Measurements from ENCODE around the gene CTNNA3.

The CTNNA3 gene

DNA sequence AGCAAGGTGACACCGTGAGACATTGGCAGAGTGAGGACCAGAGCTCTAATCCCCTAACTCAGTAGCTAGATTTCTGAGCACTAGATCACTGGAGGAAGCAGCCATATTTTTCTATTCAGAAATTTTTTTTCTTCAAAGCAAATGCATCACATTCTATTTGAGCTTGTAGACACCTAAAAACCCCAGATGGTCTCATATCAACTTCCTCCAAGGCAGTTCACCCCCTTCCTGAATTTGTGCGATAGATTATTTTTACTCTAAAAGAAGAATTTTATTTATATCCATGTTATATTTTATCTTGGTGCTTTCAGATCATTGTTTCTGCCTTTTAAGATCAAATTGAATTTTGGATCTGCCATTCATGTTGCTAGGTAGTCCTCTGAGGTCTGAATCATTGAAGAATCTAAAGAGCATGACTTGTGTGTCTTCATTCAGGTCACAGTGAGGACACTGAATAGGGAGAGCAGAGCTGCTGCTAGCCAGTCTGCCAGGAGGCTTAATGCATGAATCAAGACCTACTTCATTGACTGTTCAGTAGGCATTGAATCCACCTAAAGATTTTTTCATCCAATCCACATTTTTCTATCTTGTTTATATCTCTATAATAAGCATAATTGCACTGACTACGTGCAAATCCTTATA lies 863.1 kb downstream of the CTNNA3 start:
- no peak for DNase-seq (ENCODE audit: low read depth in 2 of 2, low spot score in 1 of 2)

- DNase-seq (ENCODE audit: low read depth in 2 of 2, low spot score in 1 of 2), result no peak
These were observed 867.0 kb downstream of the CTNNA3 start for GRCh38 chr10:66828957-66829356.

DNA sequence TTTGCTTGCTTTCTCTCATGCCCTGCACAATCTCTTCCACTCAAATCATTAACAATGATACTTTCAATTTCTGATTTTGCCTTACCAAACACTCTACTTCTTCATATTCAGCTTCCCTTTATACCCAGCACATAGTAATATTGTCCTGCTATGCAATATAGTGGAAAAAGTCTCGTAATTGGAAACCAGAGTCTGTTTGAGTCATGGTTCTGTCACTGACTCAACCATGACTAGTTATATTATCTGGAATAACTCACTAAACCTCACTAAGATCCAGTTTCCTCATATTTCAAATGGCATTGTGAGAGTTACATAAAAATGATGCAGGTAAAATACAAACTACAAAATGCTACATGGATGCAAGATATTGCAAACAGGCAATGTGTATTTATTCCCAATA lies 868.6 kb downstream of the CTNNA3 start:
- DNase-seq (ENCODE audit: low read depth in 2 of 2, low spot score in 1 of 2), result no peak

DNA sequence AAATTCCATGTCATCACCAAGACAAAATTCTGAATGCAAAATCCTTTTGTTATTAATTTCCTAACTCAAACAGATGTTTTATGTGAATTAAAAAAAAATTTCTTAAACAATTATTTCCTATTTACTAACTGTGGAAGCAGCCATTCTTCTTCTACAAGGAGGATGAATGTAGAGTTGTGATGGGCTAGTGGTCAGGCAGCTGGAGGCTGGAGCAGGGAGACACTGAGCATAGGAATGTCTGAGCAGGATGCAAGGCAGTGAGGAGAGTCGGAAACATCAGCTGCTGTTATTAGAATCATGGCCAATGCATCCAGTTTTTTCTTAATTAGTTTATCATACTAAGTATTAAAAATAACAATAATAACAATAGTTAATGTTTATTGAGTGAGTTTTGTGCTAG lies 872.7 kb downstream of the CTNNA3 start:
- no peak for DNase-seq (ENCODE audit: low read depth in 2 of 2, low spot score in 1 of 2)

DNA sequence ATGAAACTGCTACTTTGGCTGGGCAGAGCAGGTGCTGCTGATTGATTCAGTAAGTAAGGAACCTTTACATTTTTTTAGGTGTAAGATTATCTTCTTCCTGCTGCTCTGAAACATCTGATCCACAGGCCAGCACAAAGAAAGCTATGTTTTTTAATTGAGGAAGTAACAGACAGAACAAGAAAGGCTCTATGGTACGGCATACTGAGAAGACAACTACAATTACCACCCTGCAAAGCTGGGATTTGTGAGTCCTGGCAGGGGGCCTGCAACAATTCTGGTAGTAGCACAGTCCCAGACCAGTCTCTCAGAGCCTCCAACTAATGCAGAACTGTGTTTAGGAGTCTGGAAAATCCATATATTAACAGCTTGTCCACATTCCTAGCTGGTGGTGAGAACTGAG lies 873.2 kb downstream of the CTNNA3 start:
- DNase-seq (ENCODE audit: low read depth in 2 of 2, low spot score in 1 of 2), result no peak

DNA sequence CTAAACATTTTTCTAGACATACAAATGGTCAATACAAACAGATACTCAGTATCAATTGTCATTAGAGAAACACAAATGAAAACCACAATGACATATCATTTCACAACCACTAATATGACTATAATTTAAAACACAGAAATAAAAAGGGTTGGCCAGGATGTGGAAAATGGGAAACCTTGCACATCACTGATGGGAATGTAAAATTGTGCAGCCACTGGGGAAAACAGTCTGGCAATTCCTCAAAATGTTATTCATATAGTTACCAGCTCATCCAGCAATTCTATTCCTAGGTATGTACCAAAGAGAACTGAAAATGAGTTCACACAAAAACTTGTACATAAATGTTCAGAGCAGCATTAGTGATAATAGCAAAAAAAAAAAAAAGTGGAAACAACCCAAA lies 876.3 kb downstream of the CTNNA3 start:
- DNase-seq (ENCODE audit: low read depth in 2 of 2, low spot score in 1 of 2), result no peak

DNA sequence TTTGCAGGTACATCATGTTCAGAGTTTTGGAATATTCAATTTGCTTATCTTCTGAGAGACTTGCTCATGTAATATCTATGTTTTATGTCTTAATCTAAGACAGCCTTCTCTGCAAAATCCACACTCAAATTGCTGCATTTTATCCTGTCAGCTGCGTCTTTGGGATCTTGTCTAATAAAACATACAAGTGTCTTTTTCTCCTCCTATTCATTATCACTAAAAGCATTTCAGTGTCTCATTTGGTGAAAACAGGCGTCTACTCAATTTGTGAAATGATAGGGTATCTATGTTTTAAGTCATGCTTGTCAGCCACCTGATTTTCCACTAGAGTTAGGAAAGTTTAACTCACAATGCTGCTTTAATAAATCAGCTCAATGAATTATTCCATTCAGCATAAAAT lies 882.9 kb downstream of the CTNNA3 start:
- no peak for DNase-seq (ENCODE audit: low read depth in 2 of 2, low spot score in 1 of 2)

- no peak for DNase-seq (ENCODE audit: low read depth in 2 of 2, low spot score in 1 of 2)
These were observed 884.8 kb downstream of the CTNNA3 start for GRCh38 chr10:66811211-66811610.

DNA sequence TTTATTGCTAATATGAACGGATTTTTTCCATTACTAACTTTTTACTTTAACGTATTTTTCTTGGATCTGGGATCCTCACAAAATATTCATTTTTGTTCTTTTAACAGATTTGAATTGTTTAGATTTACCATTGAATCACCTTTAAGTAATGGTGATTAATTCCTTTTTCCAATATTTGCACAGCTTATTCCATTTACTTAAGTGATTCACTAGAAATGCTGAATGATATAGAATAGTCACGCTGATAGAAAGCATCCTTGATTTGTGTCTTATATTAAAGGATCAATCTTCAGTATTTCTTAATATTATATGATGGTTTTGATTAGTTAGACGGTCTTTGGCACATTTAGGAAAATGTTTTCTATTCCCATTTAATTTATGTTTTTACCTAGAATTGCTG lies 886.6 kb downstream of the CTNNA3 start:
- no peak for DNase-seq (ENCODE audit: low read depth in 2 of 2, low spot score in 1 of 2)

- DNase-seq (ENCODE audit: low read depth in 2 of 2, low spot score in 1 of 2), result no peak
These were observed 890.4 kb downstream of the CTNNA3 start for GRCh38 chr10:66805612-66806011.

- no peak for DNase-seq (ENCODE audit: low read depth in 2 of 2, low spot score in 1 of 2)
These were observed 891.0 kb downstream of the CTNNA3 start for GRCh38 chr10:66804962-66805361.

DNA sequence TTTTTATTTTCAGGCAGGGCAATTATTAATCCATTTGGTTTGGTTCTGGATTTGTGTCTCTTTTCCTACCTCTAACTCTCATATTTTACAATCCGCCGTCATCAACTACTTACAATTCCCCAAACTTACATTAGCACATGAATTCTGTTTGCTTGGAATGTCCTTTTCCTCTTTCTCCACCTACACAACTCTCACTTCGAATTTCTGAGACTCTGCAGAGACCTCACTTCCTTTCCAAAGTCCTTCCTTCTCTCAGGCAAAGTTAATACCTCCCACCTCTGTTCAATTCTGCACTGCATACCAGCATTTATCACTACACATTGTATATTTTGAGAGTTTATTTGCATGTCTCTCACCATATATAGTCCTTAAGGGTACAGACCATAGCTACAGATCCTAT lies 892.8 kb downstream of the CTNNA3 start:
- no peak for DNase-seq (ENCODE audit: low read depth in 2 of 2, low spot score in 1 of 2)

- DNase-seq (ENCODE audit: low read depth in 2 of 2, low spot score in 1 of 2), result no peak
These were observed 896.5 kb downstream of the CTNNA3 start for GRCh38 chr10:66799474-66799873.

- no peak for DNase-seq (ENCODE audit: low read depth in 2 of 2, low spot score in 1 of 2)
These were observed 900.1 kb downstream of the CTNNA3 start for GRCh38 chr10:66795866-66796265.

- DNase-seq (ENCODE audit: low read depth in 2 of 2, low spot score in 1 of 2), result no peak
These were observed 903.6 kb downstream of the CTNNA3 start for GRCh38 chr10:66792441-66792840.

GRCh38 chr10:66788178-66788987 lies 907.6 kb downstream of the CTNNA3 start:
- DNase-seq (ENCODE audit: low read depth in 2 of 2, low spot score in 1 of 2), result no peak

DNA sequence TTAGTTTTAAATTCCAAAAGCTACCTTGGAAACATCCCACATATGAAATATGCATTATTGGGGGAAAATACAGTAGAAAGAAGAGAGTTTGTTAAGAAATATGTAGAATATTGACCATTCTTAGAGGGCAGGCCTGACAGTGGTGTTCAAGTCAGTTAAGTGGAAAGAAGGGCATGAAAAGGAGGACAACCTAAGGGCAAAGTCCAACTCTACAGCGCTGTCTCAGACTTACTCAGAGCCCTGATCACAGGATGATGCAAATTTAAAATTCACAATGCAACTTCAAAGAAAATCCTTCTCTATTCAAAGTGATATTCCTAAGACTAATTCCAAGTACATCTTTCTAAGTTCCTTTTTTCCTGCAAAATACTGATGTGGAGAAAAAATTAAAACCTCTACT lies 909.3 kb downstream of the CTNNA3 start:
- DNase-seq (ENCODE audit: low read depth in 2 of 2, low spot score in 1 of 2), result no peak

DNA sequence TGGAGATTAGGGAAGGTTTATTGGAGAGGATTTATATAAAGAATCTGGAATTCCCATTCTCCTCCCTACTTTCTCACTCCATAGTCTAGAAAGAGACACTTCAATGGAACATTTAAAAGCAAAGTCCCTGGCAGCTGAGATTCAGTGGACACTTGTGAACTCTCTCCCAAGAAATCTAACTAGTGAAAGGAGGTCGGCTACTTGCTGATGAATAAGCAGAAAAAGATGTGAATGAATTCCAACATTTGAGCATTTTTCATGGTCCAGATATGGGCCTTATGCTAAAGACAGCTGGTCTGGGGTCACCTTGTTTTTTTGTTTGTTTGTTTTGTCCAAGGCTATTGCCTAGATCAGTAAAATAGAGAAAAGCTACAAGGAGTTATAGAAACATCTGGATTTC lies 911.2 kb downstream of the CTNNA3 start:
- no peak for DNase-seq (ENCODE audit: low read depth in 2 of 2, low spot score in 1 of 2)

- no peak for DNase-seq (ENCODE audit: low read depth in 2 of 2, low spot score in 1 of 2)
These were observed 912.7 kb downstream of the CTNNA3 start for GRCh38 chr10:66783316-66783715.

- no peak for DNase-seq (ENCODE audit: low read depth in 2 of 2, low spot score in 1 of 2)
These were observed 913.2 kb downstream of the CTNNA3 start for GRCh38 chr10:66782776-66783175.

DNA sequence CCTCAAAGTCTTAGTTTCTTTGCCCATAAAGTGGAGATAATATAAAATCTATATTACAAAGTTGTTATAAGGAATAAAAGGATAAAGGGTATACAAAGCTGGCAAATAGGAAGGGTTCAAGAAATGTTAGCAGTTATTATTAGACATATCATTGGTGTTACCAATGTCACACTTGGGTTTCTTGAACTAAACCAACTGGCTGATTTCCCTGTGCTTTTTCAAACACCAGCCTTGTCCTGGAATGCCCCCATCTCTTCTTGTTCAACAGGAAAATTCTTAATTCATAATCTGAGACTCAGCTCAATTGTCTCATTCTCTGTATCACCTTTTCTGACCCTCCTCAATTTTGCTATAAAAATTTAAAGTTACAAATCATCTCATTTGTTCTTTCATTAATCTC lies 913.9 kb downstream of the CTNNA3 start:
- DNase-seq (ENCODE audit: low read depth in 2 of 2, low spot score in 1 of 2), result no peak

- DNase-seq (ENCODE audit: low read depth in 2 of 2, low spot score in 1 of 2), result no peak
These were observed 915.2 kb downstream of the CTNNA3 start for GRCh38 chr10:66780796-66781195.

DNA sequence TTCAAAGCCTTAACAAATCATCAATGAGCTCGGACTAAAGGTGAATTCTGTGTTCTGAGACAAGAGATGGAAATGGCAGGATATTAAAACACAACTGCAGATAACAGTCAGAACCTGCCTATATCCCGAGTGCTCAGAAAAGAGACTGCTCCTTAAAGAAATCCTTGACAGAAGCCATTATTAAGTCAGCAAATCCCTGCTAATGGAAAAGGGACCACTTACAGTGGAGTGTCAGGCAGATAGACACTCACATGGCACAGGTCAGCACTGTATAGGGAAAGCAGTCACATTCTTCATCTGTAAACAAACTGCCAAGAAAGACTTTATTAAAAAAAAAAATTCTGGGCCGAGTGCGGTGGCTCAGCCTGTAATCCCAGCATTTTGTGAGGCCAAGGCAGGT lies 917.6 kb downstream of the CTNNA3 start:
- DNase-seq (ENCODE audit: low read depth in 2 of 2, low spot score in 1 of 2), result no peak
